GM12878 (cell line): Measurements from ENCODE around the gene AMBRA1. TPM values are rescaled to one million over a fixed set of nuclear protein-coding genes. Genes with fewer than 3 reads are reported as not detected.
A peak's percentile ranks its signal among the peaks of the same experiment; 100 is the strongest.

Experiments used
- ATAC-seq: fragments of 200-7000 bp; cut with Tn5 transposase; 3 replicates; pipeline ENCODE4 v1.9.1; 2020; ENCODE audit warnings: mild to moderate bottlenecking, moderate library complexity
- BruUV-seq: library from RNA; stranded (reverse); fragments of 400-500 nt; replicated peaks from 2 replicates; lab custom pipeline; 2021; lab: Mats Ljungman, UMichigan
- CTCF ChIA-PET: fragments of 300-600 bp; sonication (Branson Sonifier 250); formaldehyde crosslinking; extraction: SDS; loops from one replicate; lab custom pipeline; 2021; ENCODE audit warnings: inconsistent platforms; lab: Yijun Ruan, JAX
- POLR2A ChIA-PET: fragments of 350-600 bp; formaldehyde crosslinking; extraction: SDS; loops from one replicate; lab custom pipeline; 2021; ENCODE audit warnings: inconsistent platforms; lab: Charles Lee
- RAD21 ChIA-PET: fragments of 300-600 bp; sonication (Branson Sonifier 250); formaldehyde crosslinking; loops from one replicate; lab custom pipeline; 2023; ENCODE audit warnings: antibody characterized with exemption; ENCODE audit not compliant: unreplicated experiment; lab: Charles Lee
- SMC1A ChIA-PET: fragments of 300-600 bp; sonication (Branson Sonifier 250); formaldehyde crosslinking; loops from one replicate; lab custom pipeline; 2023; ENCODE audit not compliant: unreplicated experiment, uncharacterized antibody; lab: Charles Lee
- DNase-seq: peaks from one replicate; pipeline ENCODE4 v3.0.0-alpha.2; 2011; ENCODE audit warnings: low read depth, low spot score
- FAIRE-seq: peaks from 3 replicates; lab custom pipeline; 2011; peaks lifted over from hg19 to GRCh38; lab: Jason Lieb, UNC
- H2AFZ ChIP-seq: 2 replicates; pipeline ENCODE4 v1.6.0; 2011; ENCODE audit warnings: low read depth, low read length, control low read depth; ENCODE audit not compliant: control insufficient read depth
- H3K27ac ChIP-seq: 2 replicates; pipeline ENCODE4 v1.5.1; 2011; ENCODE audit warnings: control low read depth; ENCODE audit not compliant: control insufficient read depth, insufficient read depth
- H3K27me3 ChIP-seq, 2 experiments: replicated peaks in 1 of 2; 2 replicates each; pipeline versions ENCODE4 v1.6.0 to v1.6.1; 2011; ENCODE audit warnings: low read length in 1 of 2; ENCODE audit not compliant: control insufficient read depth in 2 of 2, insufficient read depth in 2 of 2
- H3K36me3 ChIP-seq, 2 experiments: 2 replicates each; pipeline ENCODE4 v1.5.1; 2011; ENCODE audit warnings: low read length in 1 of 2; ENCODE audit not compliant: control insufficient read depth in 2 of 2, insufficient read depth in 2 of 2
- H3K4me1 ChIP-seq: 2 replicates; pipeline ENCODE4 v1.6.1; 2011; ENCODE audit warnings: mild to moderate bottlenecking, low read length, moderate library complexity, mixed read lengths; ENCODE audit not compliant: control insufficient read depth, insufficient read depth
- H3K4me2 ChIP-seq: 2 replicates; pipeline ENCODE4 v1.6.0; 2011; ENCODE audit warnings: control low read depth; ENCODE audit not compliant: control insufficient read depth, insufficient read depth
- H3K4me3 ChIP-seq: fragments of 200-600 bp; sonication (generic); 2 replicates; pipeline ENCODE4 v1.5.1; 2016
- H3K79me2 ChIP-seq: 2 replicates; pipeline ENCODE4 v1.6.0; 2011; ENCODE audit warnings: low read length; ENCODE audit not compliant: control insufficient read depth, insufficient read depth
- H3K9ac ChIP-seq: 2 replicates; pipeline ENCODE4 v1.8.0; 2011; ENCODE audit warnings: low read length, control low read depth, mixed read lengths; ENCODE audit not compliant: control insufficient read depth, insufficient read depth
- H3K9me3 ChIP-seq: replicated peaks from 3 replicates; pipeline ENCODE4 v1.5.1; 2011; ENCODE audit warnings: mild to moderate bottlenecking, low read length; ENCODE audit not compliant: control insufficient read depth, insufficient read depth
- H4K20me1 ChIP-seq: 2 replicates; pipeline ENCODE4 v1.6.0; 2011; ENCODE audit not compliant: control insufficient read depth, insufficient read depth
- BACH1 ChIP-seq: fragments of 450-650 bp; IDR thresholded peaks from 2 replicates; pipeline ENCODE4 v1.6.1; 2017; ENCODE audit warnings: mild to moderate bottlenecking, borderline replicate concordance
- BCL11A ChIP-seq: IDR thresholded peaks from 2 replicates; pipeline ENCODE4 v1.6.1; 2011; ENCODE audit warnings: low read depth, low read length
- CBX3 ChIP-seq: fragments of 200-600 bp; sonication (generic); IDR thresholded peaks from 2 replicates; pipeline ENCODE4 v1.6.1; 2016; ENCODE audit warnings: low read depth, borderline replicate concordance
- CHD2 ChIP-seq: IDR thresholded peaks from 2 replicates; pipeline ENCODE4 v1.6.1; 2011; ENCODE audit warnings: low read depth, low read length, improper control_type of control experiment, borderline replicate concordance
- IKZF1 ChIP-seq: fragments of 450-650 bp; conservative IDR thresholded peaks from 2 replicates; pipeline ENCODE4 v1.6.1; 2017; ENCODE audit warnings: antibody characterized with exemption, mild to moderate bottlenecking
- MTA2 ChIP-seq: fragments of 450-650 bp; IDR thresholded peaks from 2 replicates; pipeline ENCODE4 v1.6.1; 2016; ENCODE audit warnings: low read depth, mild to moderate bottlenecking, moderate library complexity
- NRF1 ChIP-seq: conservative IDR thresholded peaks from 2 replicates; pipeline ENCODE4 v1.6.1; 2011; ENCODE audit warnings: mild to moderate bottlenecking, low read depth, low read length, improper control_type of control experiment
- RUNX3 ChIP-seq: IDR thresholded peaks from 2 replicates; pipeline ENCODE4 v1.6.1; 2012; ENCODE audit warnings: low read length, inconsistent platforms
- SIX5 ChIP-seq: IDR thresholded peaks from 2 replicates; pipeline ENCODE4 v1.6.1; 2011; ENCODE audit warnings: mild to moderate bottlenecking, low read depth, low read length, moderate library complexity; ENCODE audit not compliant: severe bottlenecking
- WGBS: methylation state at CpG from one replicate; pipeline ENCODE4 v1.1.6; 2016; ENCODE audit warnings: low lambda C conversion rate; ENCODE audit not compliant: insufficient replicate concordance, insufficient coverage; ENCODE audit errors: missing lambda C conversion rate; 5-methylcytosine and 5-hydroxymethylcytosine counted together
- in situ Hi-C: fragments of 300-500 bp; cut with MboI; formaldehyde crosslinking; loops from 9 replicates; pipeline ENCODE4 v1.14.3; 2018; ENCODE audit warnings: mixed read lengths
- intact Hi-C: fragments of 100-400 bp; cut with micrococcal nuclease; formaldehyde crosslinking; loops from one replicate; pipeline ENCODE4 v1.14.2; 2022; ENCODE audit not compliant: unreplicated experiment
- polyA plus RNA-seq, 11 experiments: library from polyadenylated mRNA; depleted of rRNA in 4 of 11; unstranded in 6 of 11; stranded (reverse) in 5 of 11; fragments of >200 nt; fragmentation: Nextera tagmentation in 4 of 11; fragmentation: Illumina TruSeq in 1 of 11; extraction: Ambion mirVana in 4 of 11; extraction: Trizol in 1 of 11; gene quantifications; 1 replicate in 1 of 11; 2 replicates in 10 of 11; pipeline versions ENCODE4 v1.2.1 to v1.2.3, GENCODE V29; 2011 to 2016; ENCODE audit warnings: inconsistent platforms in 2 of 11, missing spikeins in 2 of 11, low read depth in 1 of 11
- total RNA-seq, 4 experiments: library from RNA; depleted of rRNA in 3 of 4; stranded (reverse); fragments of >200 nt in 3 of 4; fragmentation: Illumina TruSeq in 1 of 4; extraction: Trizol in 1 of 4; gene quantifications; 2 replicates each; pipeline versions ENCODE4 v1.2.1 to v1.2.3, GENCODE V29; 2013 to 2021
- TF ChIP-seq, protein P1 (sequence below): fragments of 450-650 bp; IDR thresholded peaks from 2 replicates; pipeline ENCODE4 v1.6.1; 2017; ENCODE audit warnings: mild to moderate bottlenecking, low read depth, inconsistent platforms; ENCODE audit not compliant: poor library complexity, severe bottlenecking
- TF ChIP-seq, protein P2 (sequence below): IDR thresholded peaks from 2 replicates; pipeline ENCODE4 v1.6.1; 2011; ENCODE audit warnings: mild to moderate bottlenecking, low read depth, low read length, moderate library complexity; ENCODE audit not compliant: insufficient replicate concordance

Gene AMBRA1
- total and polyA plus RNA-seq, 10 of the 15 experiments (the other 5 are each of a cell fraction or from before 2014, with no cell fraction given) = 0.57 to 34.3 (median 13.7) TPM

DNA sequence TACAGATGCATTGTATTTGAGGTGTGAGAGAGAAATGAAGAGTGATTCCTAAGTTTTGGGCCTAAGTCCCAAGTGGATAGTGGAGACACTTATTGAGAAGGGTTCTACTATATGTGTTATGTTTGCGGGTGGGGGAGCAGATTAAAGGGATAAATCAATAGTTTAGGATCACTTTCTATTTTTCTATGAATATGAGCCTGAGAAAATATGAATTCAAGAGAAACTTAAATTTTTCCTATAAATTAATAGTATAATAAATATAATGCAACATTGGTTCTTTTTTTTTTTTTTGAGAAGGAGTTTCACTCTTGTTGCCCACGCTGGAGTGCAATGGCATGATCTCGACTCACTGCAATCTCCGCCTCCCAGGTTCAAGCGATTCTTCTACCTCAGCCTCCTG is 31.3 kb downstream of the AMBRA1 start:
- Histone ChIP-seq H4K20me1 (no peaks in the 10 kb centered on the region), H3K4me1 (no peaks in the 10 kb centered on the region), H2AFZ (no peak overlapping the region), H3K27me3 (no peaks in the 10 kb centered on the region), H3K4me3 (no peak overlapping the region), H3K36me3 (no peaks in the 10 kb centered on the region)
- 100% methylated on average over 5 of the region's 5 CpGs for WGBS
- CTCF ChIA-PET = interaction anchor here (1.1 to 3.9 kb wide), 5 partner anchors 8 to 73 kb away, joined by 3 to 29 read pairs (median 4); partner anchors contain the start of genes ATG13 and HARBI1
- intact Hi-C loops (no loop called here), in situ Hi-C loops (no loop called here)
- SMC1A ChIA-PET = interaction anchor here (1.4 to 5.4 kb wide), 7 partner anchors 9 to 174 kb away, joined by 4 to 34 read pairs (median 16); partner anchors contain the start of genes AMBRA1, ATG13 and HARBI1
- no peak for TF ChIP-seq CBX3
- TF ChIP-seq BCL11A = no peak
- TF ChIP-seq, all 136 proteins: peak for 0
- H3K4me2 ChIP-seq = no peak overlapping the region
- no peak for FAIRE-seq
- no peak for DNase-seq
- no peak overlapping the region for H3K9ac ChIP-seq
- BruUV-seq = no TSS peak
- ChIA-PET POLR2A (interaction anchor here (0.5 to 1.5 kb wide), 4 partner anchors 13 to 85 kb away, joined by 3 to 7 read pairs (median 5); no protein-coding TSS in a partner anchor), RAD21 (interaction anchor here (0.5 to 2.7 kb wide), 4 partner anchors 8 to 84 kb away, joined by 3 to 20 read pairs (median 8); partner anchors contain the start of genes ATG13 and HARBI1)
- no peaks in the 10 kb centered on the region; the same call in 2 of the 3 replicates for H3K9me3 ChIP-seq
- peaks cover 64% of the 10 kb centered on the region for H3K79me2 ChIP-seq
- no peak overlapping the region for H3K27ac ChIP-seq
- ATAC-seq = no peak

DNA sequence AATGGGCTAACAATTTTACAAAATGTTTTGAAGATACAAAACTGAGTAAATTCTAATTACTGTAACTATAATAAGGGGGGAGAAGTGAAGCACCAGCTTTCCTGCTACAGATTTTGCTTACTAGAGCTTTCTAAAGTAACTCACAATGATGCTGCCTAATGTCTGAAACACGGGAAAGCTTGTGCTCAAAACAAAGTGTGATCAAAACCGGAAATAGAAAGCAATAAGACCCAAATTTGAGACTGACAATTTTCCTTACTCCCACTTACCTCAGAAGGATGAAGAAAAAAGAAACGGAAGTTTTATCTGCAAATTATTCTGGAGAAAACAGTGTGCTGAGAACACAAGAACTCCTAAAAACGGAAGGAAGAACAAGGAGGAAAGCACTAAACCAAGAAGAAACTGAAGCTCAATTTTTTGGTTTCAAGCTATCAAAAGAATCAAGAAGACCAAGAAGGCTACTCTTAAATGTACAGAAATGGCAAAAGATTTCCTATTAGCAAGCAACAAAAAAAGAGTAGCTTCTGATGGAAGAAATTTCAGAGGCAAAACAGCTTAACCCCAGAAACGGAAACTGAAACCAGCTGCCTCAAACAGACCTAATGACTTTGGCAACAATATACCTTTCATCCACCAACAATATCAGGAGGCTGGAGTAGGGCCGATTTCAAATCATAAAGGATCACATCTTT is 33.4 kb downstream of the AMBRA1 start:
- peaks cover 4% of the 10 kb centered on the region for H3K4me1 ChIP-seq
- peak overlapping the region; percentile 64 for H3K4me3 ChIP-seq
- peak overlapping the region; percentile 66 for H3K27ac ChIP-seq
- peak overlapping the region; percentile 85 for H3K4me2 ChIP-seq
- H3K9ac ChIP-seq = peak overlapping the region; percentile 61
- FAIRE-seq (no peak), ATAC-seq (peak; percentile 86), DNase-seq (peak; percentile 33)
- intact Hi-C loops (no loop called here), in situ Hi-C loops (no loop called here)
- ChIA-PET SMC1A (interaction anchor here (0.7 to 5.4 kb wide), 21 partner anchors 11 to 279 kb away, joined by 3 to 34 read pairs (median 4); partner anchors contain the start of genes AMBRA1, ARHGAP1, ATG13 and HARBI1), RAD21 (interaction anchor here (0.6 to 2.7 kb wide), 17 partner anchors 10 to 211 kb away, joined by 3 to 20 read pairs (median 4); partner anchors contain the start of genes AMBRA1, ATG13 and HARBI1), CTCF (interaction anchor here (0.7 to 3.9 kb wide), 16 partner anchors 10 to 172 kb away, joined by 3 to 29 read pairs (median 4); partner anchors contain the start of genes ARHGAP1, ATG13, HARBI1 and ZNF408), POLR2A (interaction anchor here (0.7 to 2.7 kb wide), 11 partner anchors 10 to 139 kb away, joined by 3 to 11 read pairs (median 3); partner anchors contain the start of genes AMBRA1, ATG13 and HARBI1)
- no peaks in the 10 kb centered on the region for H3K27me3 ChIP-seq
- peak overlapping the region; percentile 46 for H2AFZ ChIP-seq
- H4K20me1 ChIP-seq = no peaks in the 10 kb centered on the region
- 2% methylated on average over 6 of the region's 6 CpGs for WGBS
- peaks cover 69% of the 10 kb centered on the region for H3K79me2 ChIP-seq
- H3K9me3 ChIP-seq = no peaks in the 10 kb centered on the region
- H3K36me3 ChIP-seq = no peaks in the 10 kb centered on the region
- BruUV-seq = TSS peak; percentile 42
- TF ChIP-seq NRF1 (no peak), IKZF1 (peak; percentile 30; the same call in 1 of the 2 replicates), CHD2 (no peak), RUNX3 (peak; percentile 42; the same call in 1 of the 2 replicates), SIX5 (no peak), BACH1 (no peak), MTA2 (no peak)
- TF ChIP-seq, protein P1, sequence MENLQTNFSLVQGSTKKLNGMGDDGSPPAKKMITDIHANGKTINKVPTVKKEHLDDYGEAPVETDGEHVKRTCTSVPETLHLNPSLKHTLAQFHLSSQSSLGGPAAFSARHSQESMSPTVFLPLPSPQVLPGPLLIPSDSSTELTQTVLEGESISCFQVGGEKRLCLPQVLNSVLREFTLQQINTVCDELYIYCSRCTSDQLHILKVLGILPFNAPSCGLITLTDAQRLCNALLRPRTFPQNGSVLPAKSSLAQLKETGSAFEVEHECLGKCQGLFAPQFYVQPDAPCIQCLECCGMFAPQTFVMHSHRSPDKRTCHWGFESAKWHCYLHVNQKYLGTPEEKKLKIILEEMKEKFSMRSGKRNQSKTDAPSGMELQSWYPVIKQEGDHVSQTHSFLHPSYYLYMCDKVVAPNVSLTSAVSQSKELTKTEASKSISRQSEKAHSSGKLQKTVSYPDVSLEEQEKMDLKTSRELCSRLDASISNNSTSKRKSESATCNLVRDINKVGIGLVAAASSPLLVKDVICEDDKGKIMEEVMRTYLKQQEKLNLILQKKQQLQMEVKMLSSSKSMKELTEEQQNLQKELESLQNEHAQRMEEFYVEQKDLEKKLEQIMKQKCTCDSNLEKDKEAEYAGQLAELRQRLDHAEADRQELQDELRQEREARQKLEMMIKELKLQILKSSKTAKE = no peak
- TF ChIP-seq, protein P2, sequence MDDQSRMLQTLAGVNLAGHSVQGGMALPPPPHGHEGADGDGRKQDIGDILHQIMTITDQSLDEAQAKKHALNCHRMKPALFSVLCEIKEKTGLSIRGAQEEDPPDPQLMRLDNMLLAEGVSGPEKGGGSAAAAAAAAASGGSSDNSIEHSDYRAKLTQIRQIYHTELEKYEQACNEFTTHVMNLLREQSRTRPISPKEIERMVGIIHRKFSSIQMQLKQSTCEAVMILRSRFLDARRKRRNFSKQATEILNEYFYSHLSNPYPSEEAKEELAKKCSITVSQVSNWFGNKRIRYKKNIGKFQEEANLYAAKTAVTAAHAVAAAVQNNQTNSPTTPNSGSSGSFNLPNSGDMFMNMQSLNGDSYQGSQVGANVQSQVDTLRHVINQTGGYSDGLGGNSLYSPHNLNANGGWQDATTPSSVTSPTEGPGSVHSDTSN = no peak
